NCI-H2029 (cell line): ENCODE data around the gene CTNND2.
"Not testable (repeated sequence)": the region's sequence is repeated elsewhere in the genome, so short reads cannot be mapped to it uniquely, and the experiment has no call there.

Experiments
- DNase-seq: peaks from one replicate; lab custom pipeline; 2025; lab: John Stamatoyannopoulos, UW

Gene CTNND2

DNA sequence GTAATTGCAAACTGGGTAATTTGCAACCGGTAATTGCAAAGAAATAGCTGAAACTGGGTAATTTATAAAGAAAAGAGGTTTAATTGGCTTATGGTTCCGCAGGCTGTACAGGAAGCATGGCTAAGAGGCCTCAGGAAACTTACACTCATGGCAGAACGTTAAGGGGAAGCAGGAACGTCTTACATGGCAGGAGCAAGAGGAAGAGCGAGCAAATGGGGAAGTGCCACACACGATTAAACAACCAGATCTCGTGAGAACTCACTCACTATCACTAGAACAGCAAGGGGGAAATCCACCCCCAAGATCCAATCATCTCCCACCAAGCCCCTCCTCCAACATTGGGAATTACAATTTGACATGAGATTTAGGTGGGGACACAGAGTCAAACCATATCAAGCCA is 590.6 kb downstream of the CTNND2 start:
- not testable (repeated sequence) for DNase-seq

- no peak for DNase-seq
Measured at GRCh38 chr5:11311731-11312130, 592.5 kb downstream of the CTNND2 start.

DNA sequence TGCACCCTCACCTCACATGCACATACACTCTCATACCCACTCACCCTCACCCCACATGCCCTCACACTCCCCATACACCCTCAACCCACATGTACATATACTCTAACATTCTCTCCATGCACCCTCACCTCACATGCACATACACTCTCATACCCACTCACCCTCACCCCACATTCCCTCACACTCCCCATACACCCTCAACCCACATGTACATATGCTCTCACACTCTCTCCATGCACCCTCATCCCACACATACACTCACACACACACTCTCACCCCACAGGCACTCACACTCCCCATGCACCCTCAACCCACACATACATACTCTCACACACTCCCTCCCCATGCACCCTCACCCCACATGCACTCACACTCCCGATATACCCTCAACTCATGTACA is 593.0 kb downstream of the CTNND2 start:
- DNase-seq, result no peak

DNA sequence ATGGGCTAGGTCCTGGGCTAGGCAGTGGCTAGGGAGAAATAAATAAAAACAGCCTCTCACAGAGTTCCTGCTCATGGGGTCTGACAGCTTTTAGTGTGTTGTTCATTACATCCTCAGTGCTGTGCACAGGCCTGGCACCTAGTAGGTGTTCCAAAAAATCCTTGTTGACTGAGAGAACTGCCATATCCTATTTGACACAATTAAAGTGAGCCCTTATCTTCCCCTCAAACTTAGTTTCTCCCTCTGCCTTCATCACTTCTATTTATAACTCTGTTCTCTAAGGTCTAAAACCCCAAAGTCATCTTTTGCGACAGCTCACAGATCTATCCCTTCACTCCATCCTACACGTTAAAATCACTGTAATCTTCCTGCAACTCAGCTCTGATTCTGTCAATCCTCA is 594.1 kb downstream of the CTNND2 start:
- DNase-seq, result no peak

GRCh38 chr5:11306365-11306764 is 597.9 kb downstream of the CTNND2 start:
- no peak for DNase-seq

GRCh38 chr5:11305245-11305644 is 599.0 kb downstream of the CTNND2 start:
- no peak for DNase-seq

DNA sequence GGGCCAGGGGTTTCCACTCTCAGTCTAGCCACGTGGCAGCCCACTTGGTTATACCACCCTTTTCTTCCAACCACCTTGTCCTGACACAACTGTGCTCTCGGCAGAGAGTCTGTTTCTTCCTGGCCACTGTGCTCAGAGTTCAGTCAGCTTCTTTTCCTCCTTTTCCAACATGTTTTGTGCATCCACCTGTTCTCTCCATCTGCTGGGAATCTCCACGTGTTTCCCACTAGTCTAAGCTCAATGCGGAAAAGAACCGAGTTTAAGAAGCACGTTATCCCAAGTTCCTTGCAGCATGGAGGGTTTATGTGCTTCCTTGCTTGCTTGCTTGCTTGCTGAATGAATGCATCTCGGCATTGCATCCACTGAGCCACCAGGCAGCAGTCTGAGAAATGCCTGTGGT is 599.6 kb downstream of the CTNND2 start:
- DNase-seq, result no peak

DNA sequence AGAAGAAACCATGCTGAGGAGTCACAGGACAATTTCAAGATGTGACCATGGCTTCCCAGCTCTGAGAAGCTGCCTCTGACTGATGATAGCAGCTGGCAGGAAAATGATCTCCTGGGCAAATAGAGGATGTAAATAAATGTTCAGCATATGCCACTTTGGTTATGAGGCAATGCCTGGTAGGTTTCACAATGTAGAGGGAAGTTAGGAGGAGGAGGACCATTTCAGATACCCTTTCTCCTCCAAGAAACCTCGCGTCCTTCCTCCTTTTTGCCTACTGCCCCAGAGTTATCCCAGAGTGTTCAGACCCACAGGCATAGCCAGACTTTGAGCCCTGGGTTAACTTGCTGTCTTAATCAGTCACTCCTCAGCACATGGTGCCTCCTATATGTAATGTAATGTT is 601.6 kb downstream of the CTNND2 start:
- DNase-seq, result no peak

GRCh38 chr5:11301171-11301570 is 603.1 kb downstream of the CTNND2 start:
- DNase-seq, result no peak

DNA sequence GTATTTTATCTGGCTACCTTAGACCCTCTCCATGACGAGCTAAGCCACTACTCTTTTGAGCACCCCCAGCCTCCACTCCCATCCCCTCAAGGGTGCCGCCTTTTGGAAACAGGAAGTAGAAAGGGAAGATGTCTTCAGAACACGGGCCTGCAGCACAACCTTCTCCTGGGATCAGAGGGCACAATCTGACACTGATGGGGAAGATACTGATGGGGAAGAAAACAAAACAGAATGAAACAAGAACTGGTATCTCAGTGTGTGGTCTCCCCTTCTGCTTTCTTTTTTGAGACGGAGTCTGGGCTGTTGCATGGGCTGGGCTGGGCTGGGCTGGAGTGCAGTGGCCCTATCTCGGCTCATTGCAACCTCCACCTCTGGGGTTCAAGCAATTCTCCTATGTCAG is 603.5 kb downstream of the CTNND2 start:
- no peak for DNase-seq

DNA sequence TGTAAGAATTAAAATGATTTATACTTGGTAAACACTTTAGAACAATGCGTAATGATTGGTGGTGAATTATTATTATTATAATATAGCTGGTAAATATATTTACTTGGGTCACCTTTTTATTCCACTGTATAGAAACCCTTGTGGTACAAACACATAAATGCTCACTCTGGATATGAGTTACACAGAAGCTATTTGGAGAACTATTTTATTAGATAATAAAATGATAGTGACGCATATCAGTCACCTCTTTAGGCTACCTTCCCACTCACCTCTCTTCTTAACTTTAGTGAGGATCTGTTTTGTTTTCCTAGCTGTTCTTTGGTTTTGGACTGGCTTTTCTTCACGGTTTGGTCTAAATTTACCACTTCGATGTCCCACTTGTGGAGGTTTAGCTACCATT is 605.4 kb downstream of the CTNND2 start:
- DNase-seq, result no peak

- DNase-seq, result no peak
Measured at GRCh38 chr5:11293523-11293922, 610.7 kb downstream of the CTNND2 start.

DNA sequence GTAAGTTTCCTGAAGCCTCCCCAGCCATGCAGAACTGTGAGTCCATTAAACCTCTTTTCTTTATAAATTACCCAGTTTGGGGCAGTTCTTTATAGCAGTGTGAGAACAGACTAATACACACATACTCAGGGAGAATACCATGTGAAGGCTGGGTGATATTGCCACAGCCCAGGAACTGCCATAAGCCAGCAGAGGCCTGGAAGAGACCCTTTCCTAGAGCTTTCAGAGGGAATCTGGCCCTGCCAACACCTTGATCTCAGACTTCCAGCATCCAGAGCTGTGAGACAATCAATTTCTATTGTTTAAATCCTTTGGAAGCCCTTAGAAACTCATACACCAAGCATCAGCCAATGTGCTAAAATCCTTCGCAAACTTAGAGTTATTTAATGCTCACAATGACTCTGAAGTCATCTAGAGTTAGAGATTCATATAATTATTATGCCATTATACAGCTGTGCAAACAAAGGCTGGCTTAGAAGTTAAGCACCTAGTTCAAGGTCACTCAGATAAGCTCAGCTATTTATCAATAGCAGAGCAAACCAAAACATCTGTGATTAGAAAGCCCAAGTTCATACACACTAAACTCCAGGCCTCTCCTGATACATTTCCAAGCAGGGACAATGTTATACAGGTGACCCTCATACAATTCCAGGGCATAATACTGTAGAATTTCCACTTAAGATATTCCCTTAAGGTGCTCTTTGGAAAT is 611.4 kb downstream of the CTNND2 start:
- no peak for DNase-seq

GRCh38 chr5:11289733-11290132 is 614.5 kb downstream of the CTNND2 start:
- no peak for DNase-seq

- DNase-seq, result no peak
Measured at GRCh38 chr5:11289208-11289607, 615.0 kb downstream of the CTNND2 start.

DNA sequence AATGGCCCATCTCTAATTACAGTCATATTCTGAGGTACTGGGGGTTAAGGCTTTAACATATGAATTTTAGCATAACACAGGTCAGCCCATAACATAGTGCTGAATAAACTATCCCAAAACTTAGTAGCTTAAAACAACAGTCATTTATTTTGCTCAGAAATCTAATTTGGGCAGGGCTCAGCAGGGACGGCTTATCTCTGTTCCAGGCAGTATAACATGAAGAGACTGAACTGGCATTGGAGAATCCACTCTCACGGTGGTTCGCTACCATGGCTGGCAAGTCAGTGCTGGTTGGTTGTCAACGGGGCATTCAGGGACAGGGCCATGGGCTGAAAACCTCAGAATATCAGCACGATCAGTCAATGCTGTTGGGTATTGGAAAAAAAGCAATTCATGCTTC is 622.4 kb downstream of the CTNND2 start:
- no peak for DNase-seq

DNA sequence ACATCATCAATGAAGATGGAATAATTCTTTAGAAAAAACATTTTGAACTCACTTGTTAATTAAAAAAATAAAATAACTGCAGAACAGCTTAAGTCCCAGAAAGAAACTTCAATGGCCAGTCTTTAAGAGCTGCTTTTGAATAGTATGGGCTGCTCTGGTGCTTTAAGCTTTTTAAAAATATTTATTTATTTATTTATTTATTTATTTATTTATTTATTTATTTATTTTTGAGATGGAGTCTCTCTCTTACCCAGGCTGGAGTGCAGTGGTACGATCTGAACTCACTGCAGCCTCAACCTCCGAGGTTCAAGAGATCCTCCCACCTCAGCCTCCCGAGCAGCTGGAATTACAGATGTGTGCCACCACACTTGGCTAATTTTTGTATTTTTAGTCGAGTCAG is 626.9 kb downstream of the CTNND2 start:
- no peak for DNase-seq

DNA sequence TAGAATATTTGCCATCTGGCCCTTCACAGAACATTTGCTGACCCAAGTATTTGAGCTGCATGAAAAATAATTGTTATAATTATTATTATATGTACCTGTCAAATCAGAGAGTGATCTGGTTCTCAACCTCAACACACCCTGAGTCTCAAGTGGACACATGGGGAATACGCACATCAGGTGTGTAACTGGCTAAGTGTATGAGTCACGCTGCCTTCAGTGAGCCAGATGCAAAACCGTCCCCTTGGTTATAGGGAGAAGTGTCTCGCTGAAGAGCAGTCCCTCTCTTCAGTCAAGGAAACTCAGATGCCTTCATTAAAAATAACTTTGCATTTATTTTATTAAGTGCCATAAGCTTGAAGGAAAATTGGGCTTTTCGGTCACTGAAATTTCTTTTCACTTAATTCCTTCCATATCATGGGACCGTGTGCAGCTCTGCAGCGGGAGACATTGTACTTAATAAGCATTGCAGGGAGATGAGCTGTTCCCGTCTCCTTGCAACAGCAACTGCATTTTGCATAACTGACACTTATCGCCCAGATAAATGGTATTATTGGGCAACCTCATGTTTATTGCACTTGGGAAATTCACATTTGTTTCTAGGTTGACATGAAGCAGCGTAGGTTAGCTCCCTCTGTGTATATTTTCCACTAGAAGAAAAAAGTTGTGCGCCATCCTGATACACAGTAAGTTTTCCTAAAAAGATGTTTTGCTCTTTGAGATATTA is 630.9 kb downstream of the CTNND2 start:
- DNase-seq, result no peak

GRCh38 chr5:11269515-11269914 is 634.7 kb downstream of the CTNND2 start:
- DNase-seq, result no peak

DNA sequence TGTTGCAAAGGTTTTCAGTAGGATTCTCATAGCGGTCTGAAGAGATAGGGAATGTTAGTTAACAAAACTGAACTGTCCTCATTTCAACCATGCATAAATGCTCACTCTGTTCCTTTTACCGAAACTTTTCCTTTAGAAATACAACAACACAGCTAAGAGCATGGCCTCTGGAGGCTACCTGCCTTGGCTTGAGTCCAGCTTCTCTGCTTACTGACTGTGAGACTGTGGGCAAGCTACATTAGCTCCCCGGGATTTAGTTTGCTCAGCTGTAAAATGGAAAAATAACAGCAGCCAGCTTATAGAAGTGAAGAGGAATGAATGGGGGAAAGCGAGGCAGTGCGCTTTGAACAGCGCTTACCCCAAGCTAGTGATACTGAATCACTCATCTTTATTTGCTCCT is 635.4 kb downstream of the CTNND2 start:
- DNase-seq, result no peak

GRCh38 chr5:11266331-11266730 is 637.9 kb downstream of the CTNND2 start:
- DNase-seq, result no peak

DNA sequence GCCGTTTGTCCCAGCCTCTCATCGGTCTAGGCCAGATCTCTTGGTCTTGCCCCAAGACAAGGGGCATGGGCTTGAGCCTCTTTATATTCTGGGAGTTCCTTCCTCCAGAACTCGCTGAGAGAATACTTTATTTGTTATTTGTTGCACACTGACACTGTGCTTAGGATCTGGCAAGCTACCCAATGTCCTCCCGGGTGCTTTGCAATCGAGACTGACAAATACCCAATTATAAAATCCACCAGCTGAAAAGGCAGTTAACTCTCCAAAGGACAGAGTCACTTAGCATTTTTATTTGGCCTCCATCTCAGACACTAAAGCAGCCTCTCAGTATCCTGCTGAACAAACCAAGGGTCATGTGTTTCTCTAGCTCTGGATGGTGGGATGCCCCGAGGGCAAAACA is 643.0 kb downstream of the CTNND2 start:
- DNase-seq, result no peak

GRCh38 chr5:11258001-11258400 is 646.2 kb downstream of the CTNND2 start:
- no peak for DNase-seq

DNA sequence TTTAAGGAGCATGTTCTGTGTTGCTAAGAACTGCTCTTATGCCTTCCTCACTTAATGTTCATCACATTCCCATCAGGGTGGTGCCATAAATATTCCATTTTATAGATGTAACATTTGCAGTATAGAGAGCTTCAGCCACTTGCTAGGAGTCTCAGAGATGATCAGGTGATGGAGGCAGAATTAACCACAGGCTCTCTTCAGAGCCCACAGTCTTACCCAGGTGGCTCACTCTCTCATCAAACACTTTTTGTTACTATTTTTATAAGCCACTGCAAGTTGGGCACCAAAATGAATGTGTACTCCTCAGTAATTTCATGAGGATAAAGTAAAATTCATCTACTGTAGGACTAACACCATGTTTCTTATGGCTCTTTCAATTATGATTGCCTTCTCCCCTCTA is 651.7 kb downstream of the CTNND2 start:
- DNase-seq, result no peak
